Spleen (tissue), 7 donors: ENCODE measurements around the gene SEC22C.

Experiments used
- POLR2A ChIP-seq, 3 donors: fragments of 450-650 bp; IDR thresholded peaks; one replicate each; pipeline ENCODE4 v1.5.1; 2017; ENCODE audit warnings: antibody characterized with exemption in 3 of 3, mild to moderate bottlenecking in 1 of 3
- POLR2AphosphoS5 ChIP-seq, 3 donors: sonication (generic); formaldehyde crosslinking; IDR thresholded peaks; one replicate each; pipeline ENCODE4 v1.5.1; 2017; ENCODE audit warnings: antibody characterized with exemption in 3 of 3
- TF ChIP-seq, protein P1 (sequence below), 11 experiments: fragments of 200-600 bp in 7 of 11; fragments of 450-650 bp in 4 of 11; sonication (generic) in 4 of 11; IDR thresholded peaks in 8 of 11; conservative IDR thresholded peaks in 3 of 11; 1 replicate in 7 of 11; 2 replicates in 4 of 11; pipeline versions ENCODE4 v1.4.0 to v1.8.0; 2016 to 2021; ENCODE audit warnings: antibody characterized with exemption in 11 of 11, inconsistent platforms in 4 of 11, mild to moderate bottlenecking in 1 of 11
- donor health status: DM: no; HTN: no; CAD: no; lungs with moderate emphysema.
- donor health status: DM: no; HTN: no; CAD: no.
- donor health status: DM: no; HTN: no; CAD: no.

DNA sequence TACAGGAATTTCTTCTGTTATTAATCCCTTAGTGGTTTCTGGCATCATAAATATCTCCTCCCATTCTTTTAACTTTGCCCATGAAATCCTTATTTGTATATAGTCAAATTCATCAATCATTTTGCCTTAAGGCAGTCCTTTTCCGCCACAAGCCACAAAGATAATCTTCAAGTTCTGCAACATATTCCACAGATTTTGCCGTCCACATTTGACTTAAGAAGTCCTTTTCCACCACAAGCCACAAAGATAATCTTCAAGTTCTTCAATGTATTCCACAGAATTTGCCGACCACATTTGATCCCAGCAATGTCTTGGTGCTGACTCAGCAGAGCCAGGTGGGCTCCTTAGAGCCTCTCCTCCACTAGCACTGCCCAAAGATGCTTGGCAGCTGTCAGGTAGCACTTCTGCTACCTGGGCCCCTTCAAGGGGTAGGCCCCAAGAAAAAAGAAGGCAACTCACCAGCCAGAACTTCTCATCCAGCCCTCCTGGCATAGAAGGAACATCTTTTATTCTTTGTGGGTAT, 35.0 kb downstream of the SEC22C start:
- TF ChIP-seq, protein P1, sequence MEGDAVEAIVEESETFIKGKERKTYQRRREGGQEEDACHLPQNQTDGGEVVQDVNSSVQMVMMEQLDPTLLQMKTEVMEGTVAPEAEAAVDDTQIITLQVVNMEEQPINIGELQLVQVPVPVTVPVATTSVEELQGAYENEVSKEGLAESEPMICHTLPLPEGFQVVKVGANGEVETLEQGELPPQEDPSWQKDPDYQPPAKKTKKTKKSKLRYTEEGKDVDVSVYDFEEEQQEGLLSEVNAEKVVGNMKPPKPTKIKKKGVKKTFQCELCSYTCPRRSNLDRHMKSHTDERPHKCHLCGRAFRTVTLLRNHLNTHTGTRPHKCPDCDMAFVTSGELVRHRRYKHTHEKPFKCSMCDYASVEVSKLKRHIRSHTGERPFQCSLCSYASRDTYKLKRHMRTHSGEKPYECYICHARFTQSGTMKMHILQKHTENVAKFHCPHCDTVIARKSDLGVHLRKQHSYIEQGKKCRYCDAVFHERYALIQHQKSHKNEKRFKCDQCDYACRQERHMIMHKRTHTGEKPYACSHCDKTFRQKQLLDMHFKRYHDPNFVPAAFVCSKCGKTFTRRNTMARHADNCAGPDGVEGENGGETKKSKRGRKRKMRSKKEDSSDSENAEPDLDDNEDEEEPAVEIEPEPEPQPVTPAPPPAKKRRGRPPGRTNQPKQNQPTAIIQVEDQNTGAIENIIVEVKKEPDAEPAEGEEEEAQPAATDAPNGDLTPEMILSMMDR (IDR thresholded peaks at IDR 0.05 in 8 of 11, conservative IDR thresholded peaks at IDR 0.05 in 3 of 11) = no peak
- TF ChIP-seq POLR2A (IDR thresholded peaks at IDR 0.05) (no peak), POLR2AphosphoS5 (IDR thresholded peaks at IDR 0.05) (no peak)
